Measurements from ENCODE around the gene COL15A1.

- no peak for TF ChIP-seq CTCF (IDR thresholded peaks at IDR 0.05)
- TF ChIP-seq POLR2AphosphoS5 (IDR thresholded peaks at IDR 0.05): no peak
- TF ChIP-seq POLR2A (IDR thresholded peaks at IDR 0.05): no peak
Observed at GRCh38 chr9:98897745-98898144, 46.0 kb upstream of the COL15A1 start.

All from transverse colon (tissue), 4 donors.